SJCRH30 (cell line): ENCODE results near the gene HIRIP3. TPM values are rescaled to one million over a fixed set of nuclear protein-coding genes. Genes with fewer than 3 reads are reported as not detected.
"Not testable (repeated sequence)": the region's sequence is repeated elsewhere in the genome, so short reads cannot be mapped to it uniquely, and the experiment has no call there.

Experiments
- DNase-seq, 2 experiments: peaks; one replicate each; pipeline ENCODE4 v3.0.0-alpha.2; 2015 to 2020
- H3K27ac ChIP-seq: fragments of 250-450 bp; sonication (Bioruptor Pico); 2 replicates; pipeline ENCODE4 v1.5.1; 2020; ENCODE audit warnings: mild to moderate bottlenecking, moderate library complexity
- H3K27me3 ChIP-seq: fragments of 250-450 bp; sonication (Bioruptor Pico); 2 replicates; pipeline ENCODE4 v1.5.1; 2020; ENCODE audit warnings: mild to moderate bottlenecking, moderate library complexity
- H3K36me3 ChIP-seq: fragments of 250-450 bp; sonication (Bioruptor Pico); 2 replicates; pipeline ENCODE4 v1.5.1; 2020; ENCODE audit warnings: mild to moderate bottlenecking, moderate library complexity
- H3K4me1 ChIP-seq: fragments of 250-450 bp; sonication (Bioruptor Pico); 2 replicates; pipeline ENCODE4 v1.5.1; 2020; ENCODE audit warnings: mild to moderate bottlenecking, moderate library complexity
- H3K4me3 ChIP-seq: fragments of 250-450 bp; sonication (Bioruptor Pico); 2 replicates; pipeline ENCODE4 v1.5.1; 2020; ENCODE audit warnings: mild to moderate bottlenecking, moderate library complexity
- H3K9me3 ChIP-seq: fragments of 250-450 bp; sonication (Bioruptor Pico); replicated peaks from 2 replicates; pipeline ENCODE4 v1.5.1; 2020; ENCODE audit warnings: mild to moderate bottlenecking, moderate library complexity
- total RNA-seq: library from RNA; depleted of rRNA; stranded (reverse); fragments of >200 nt; shearing (Covaris generic); gene quantifications from 2 replicates; pipeline ENCODE4 v1.2.3, GENCODE V29; 2014

HIRIP3 gene
- total RNA-seq, 1 experiment from 2014 or later = 12.5 TPM

DNA sequence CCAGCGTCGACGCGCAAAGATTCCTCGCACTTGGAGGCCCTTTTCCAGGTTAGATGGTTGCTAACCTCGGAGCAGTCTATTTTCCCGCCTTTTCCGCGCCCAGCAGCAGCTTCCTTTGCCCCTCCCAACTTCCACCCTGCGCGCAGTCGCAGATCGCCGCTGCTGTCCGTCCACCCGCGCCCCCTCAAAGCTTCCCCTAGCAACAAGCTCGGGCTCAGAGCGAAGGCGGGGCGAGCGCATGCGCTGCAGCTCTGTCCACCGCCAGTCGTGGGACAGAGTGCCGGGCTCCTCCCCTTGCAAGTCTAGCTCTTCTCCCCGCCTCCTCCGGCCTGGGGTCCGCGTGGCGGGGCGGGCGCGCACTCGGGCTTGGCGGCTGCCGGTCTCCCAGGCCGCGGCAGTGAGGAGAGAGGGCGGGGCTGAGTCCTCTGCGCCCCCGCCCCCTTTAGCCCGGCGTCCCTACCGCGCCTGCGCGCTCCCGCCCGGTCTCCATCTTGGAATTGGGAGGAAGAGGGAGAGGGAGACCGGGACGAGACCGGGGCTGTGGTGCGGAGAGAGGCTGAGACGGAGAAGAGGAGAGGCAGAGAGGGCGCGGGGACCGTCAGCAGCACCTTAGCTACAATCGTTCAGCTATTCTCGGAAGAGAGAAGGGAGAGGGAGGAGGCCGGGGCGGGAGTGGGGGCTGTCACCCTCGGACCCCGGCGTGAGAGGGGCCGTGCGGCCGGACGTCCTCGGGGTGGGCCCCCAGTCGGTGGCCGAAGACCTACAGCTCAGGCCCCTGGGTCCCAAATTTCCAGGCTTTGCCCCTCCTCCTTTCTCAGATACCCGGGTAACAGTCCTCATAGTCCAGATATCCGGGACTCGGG, 21.8 kb downstream of the HIRIP3 start, which contains the start of gene TAOK2:
Gene TAOK2, plus strand, starts transcription at position 485 of the 863 bp plus-strand sequence. CDS start 3,905 bp downstream, outside the sequence.
- Histone ChIP-seq H3K27me3 (no peaks in the 10 kb centered on the region), H3K36me3 (peaks cover 6% of the 10 kb centered on the region), H3K4me3 (peak within 1 kb of the TSS; percentile 76), H3K4me1 (0 out of 2 replicates have a peak, but pooled peaks cover 3% of the 10 kb centered on the region), H3K9me3 (peaks cover 4% of the 10 kb centered on the region; the same call in 1 of the 2 replicates), H3K27ac (peak within 1 kb of the TSS; percentile 38)
- DNase-seq = peak; percentile 98 to 99

- Histone ChIP-seq H3K27ac (no peak overlapping the region), H3K9me3 (peaks cover 4% of the 10 kb centered on the region; the same call in 1 of the 2 replicates), H3K27me3 (no peaks in the 10 kb centered on the region), H3K4me3 (no peak overlapping the region), H3K36me3 (peaks cover under 1% of the 10 kb centered on the region), H3K4me1 (0 out of 2 replicates have a peak, but pooled peaks cover 3% of the 10 kb centered on the region)
- DNase-seq = no peak
These were observed 22.4 kb downstream of the HIRIP3 start for GRCh38 chr16:29972992-29973383.

DNA sequence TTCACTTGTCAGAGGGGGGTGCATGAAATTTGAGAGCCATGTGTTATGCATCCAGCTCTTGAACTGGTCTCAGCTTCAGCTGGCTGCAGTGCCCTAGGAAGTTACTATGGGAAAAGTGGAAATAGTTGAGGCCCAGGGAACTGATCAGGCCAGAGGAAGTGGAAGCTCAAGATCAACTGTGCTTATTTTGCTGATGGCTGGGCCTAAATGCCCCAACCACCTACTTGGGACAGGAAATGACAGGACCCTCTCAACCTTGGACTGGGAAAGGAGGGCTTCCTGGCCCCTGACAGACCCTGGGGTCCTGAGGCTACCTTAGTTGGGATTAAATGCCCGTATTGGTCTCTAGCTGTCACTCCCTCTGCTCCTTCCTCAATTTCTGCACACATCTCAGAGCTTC, 22.9 kb downstream of the HIRIP3 start:
- Histone ChIP-seq H3K9me3 (peaks cover 4% of the 10 kb centered on the region; the same call in 1 of the 2 replicates), H3K27me3 (no peaks in the 10 kb centered on the region), H3K4me1 (0 out of 2 replicates have a peak, but pooled peaks cover 3% of the 10 kb centered on the region), H3K36me3 (no peaks in the 10 kb centered on the region; the same call in 1 of the 2 replicates), H3K4me3 (no peak overlapping the region), H3K27ac (no peak overlapping the region)
- no peak for DNase-seq

GRCh38 chr16:29971304-29971703, 24.1 kb downstream of the HIRIP3 start:
- DNase-seq = no peak
- 0 out of 2 replicates have a peak, but pooled peaks cover 3% of the 10 kb centered on the region for H3K4me1 ChIP-seq
- H3K36me3 ChIP-seq = no peaks in the 10 kb centered on the region
- H3K27ac ChIP-seq = no peak overlapping the region
- no peak overlapping the region for H3K4me3 ChIP-seq
- peaks cover 4% of the 10 kb centered on the region; the same call in 1 of the 2 replicates for H3K9me3 ChIP-seq
- no peaks in the 10 kb centered on the region for H3K27me3 ChIP-seq

- no peak overlapping the region for H3K27ac ChIP-seq
- no peaks in the 10 kb centered on the region for H3K4me1 ChIP-seq
- H3K9me3 ChIP-seq = peaks cover 4% of the 10 kb centered on the region; the same call in 1 of the 2 replicates
- H3K4me3 ChIP-seq = no peak overlapping the region
- H3K27me3 ChIP-seq = no peaks in the 10 kb centered on the region
- DNase-seq = no peak
- no peaks in the 10 kb centered on the region for H3K36me3 ChIP-seq
These were observed 27.2 kb downstream of the HIRIP3 start for GRCh38 chr16:29968205-29968604.

- Histone ChIP-seq H3K9me3 (no peaks in the 10 kb centered on the region), H3K4me1 (no peaks in the 10 kb centered on the region), H3K36me3 (no peaks in the 10 kb centered on the region), H3K4me3 (no peak overlapping the region), H3K27ac (no peak overlapping the region), H3K27me3 (no peaks in the 10 kb centered on the region)
- no peak for DNase-seq
These were observed 32.2 kb downstream of the HIRIP3 start for GRCh38 chr16:29963021-29963743.

GRCh38 chr16:29962344-29962994, 32.9 kb downstream of the HIRIP3 start:
- H3K27ac ChIP-seq = no peak overlapping the region; the same call in 1 of the 2 replicates
- peak overlapping the region; percentile 66 for H3K4me3 ChIP-seq
- H3K4me1 ChIP-seq = no peaks in the 10 kb centered on the region
- H3K27me3 ChIP-seq = no peaks in the 10 kb centered on the region
- DNase-seq = no peak
- H3K36me3 ChIP-seq = no peaks in the 10 kb centered on the region
- no peaks in the 10 kb centered on the region for H3K9me3 ChIP-seq

- no peaks in the 10 kb centered on the region for H3K4me1 ChIP-seq
- no peaks in the 10 kb centered on the region for H3K36me3 ChIP-seq
- peak within 1 kb of the TSS; percentile 69 for H3K27ac ChIP-seq
- H3K4me3 ChIP-seq = peak within 1 kb of the TSS; percentile 66
- peak; percentile 86 to 90 for DNase-seq
- no peaks in the 10 kb centered on the region for H3K27me3 ChIP-seq
- H3K9me3 ChIP-seq = no peaks in the 10 kb centered on the region
These were observed 33.7 kb downstream of the HIRIP3 start, which contains the start of gene TMEM219 for GRCh38 chr16:29961479-29962343. TSS of gene TMEM219 (plus strand) at chr16:29962079. CDS start at chr16:29963144, 1,065 bp downstream.

DNA sequence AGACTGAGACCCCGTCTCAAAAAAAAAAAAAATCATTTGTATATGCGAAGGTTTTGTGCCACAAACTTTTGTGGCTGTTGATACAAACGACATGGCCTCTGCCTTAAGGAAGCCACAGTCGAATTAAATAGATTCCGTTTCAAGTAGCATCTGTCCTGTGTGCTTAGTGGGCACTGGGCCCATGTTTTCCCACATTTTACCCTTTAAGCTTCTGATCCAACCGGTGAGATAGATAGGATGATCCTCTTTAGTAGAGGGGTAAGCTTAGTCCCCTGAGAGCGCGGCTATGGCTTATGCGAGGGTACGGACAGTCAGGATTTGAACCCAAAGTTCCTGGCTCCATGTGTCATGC, 34.3 kb downstream of the HIRIP3 start:
- H3K4me1 ChIP-seq = no peaks in the 10 kb centered on the region
- peak overlapping the region; percentile 66 for H3K4me3 ChIP-seq
- peak overlapping the region; percentile 69; the same call in 1 of the 2 replicates for H3K27ac ChIP-seq
- no peaks in the 10 kb centered on the region for H3K9me3 ChIP-seq
- no peak for DNase-seq
- no peaks in the 10 kb centered on the region for H3K36me3 ChIP-seq
- H3K27me3 ChIP-seq = no peaks in the 10 kb centered on the region

GRCh38 chr16:29959821-29960220, 35.6 kb downstream of the HIRIP3 start:
- H3K27ac ChIP-seq, H3K27me3 ChIP-seq, DNase-seq, H3K9me3 ChIP-seq, H3K36me3 ChIP-seq, H3K4me1 ChIP-seq, H3K4me3 ChIP-seq: not testable (repeated sequence)

DNA sequence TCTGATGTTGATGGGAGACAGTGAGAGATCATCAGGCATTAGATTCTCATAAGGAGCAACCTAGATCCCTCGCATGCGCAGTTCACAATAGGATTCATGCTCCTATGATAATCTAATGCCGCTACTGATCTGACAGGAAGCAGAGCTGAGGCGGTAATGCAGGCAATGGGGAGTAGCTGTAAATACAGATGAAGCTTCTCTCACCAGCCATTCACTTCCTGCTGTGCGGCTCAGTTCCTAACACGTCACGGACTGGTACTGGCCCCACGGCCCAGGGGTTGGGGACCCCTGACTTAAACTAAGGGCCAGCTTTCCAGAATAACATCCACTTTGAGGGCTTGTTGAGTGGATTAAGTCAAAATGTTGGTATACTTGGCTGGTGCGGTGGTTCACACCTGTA, 36.1 kb downstream of the HIRIP3 start:
- H3K4me3 ChIP-seq = no peak overlapping the region
- no peaks in the 10 kb centered on the region for H3K27me3 ChIP-seq
- no peaks in the 10 kb centered on the region for H3K9me3 ChIP-seq
- no peak overlapping the region for H3K27ac ChIP-seq
- H3K36me3 ChIP-seq = no peaks in the 10 kb centered on the region
- no peaks in the 10 kb centered on the region for H3K4me1 ChIP-seq
- no peak for DNase-seq

- Histone ChIP-seq H3K36me3 (no peaks in the 10 kb centered on the region), H3K27ac (no peak overlapping the region), H3K27me3 (no peaks in the 10 kb centered on the region), H3K9me3 (no peaks in the 10 kb centered on the region), H3K4me1 (no peaks in the 10 kb centered on the region), H3K4me3 (no peak overlapping the region)
- no peak for DNase-seq
These were observed 36.7 kb downstream of the HIRIP3 start for GRCh38 chr16:29958756-29959155.

- no peaks in the 10 kb centered on the region for H3K36me3 ChIP-seq
- no peaks in the 10 kb centered on the region for H3K27me3 ChIP-seq
- DNase-seq = no peak
- no peak overlapping the region for H3K4me3 ChIP-seq
- H3K4me1 ChIP-seq = no peaks in the 10 kb centered on the region
- no peak overlapping the region for H3K27ac ChIP-seq
- no peaks in the 10 kb centered on the region for H3K9me3 ChIP-seq
These were observed 43.6 kb downstream of the HIRIP3 start for GRCh38 chr16:29951625-29952365.
